CD4-positive, alpha-beta T cell treated with Interleukin-2 at 100 ng/mL for 4 hours (primary cell): ENCODE measurements around the gene ARL6IP4.

ENCODE experiments used
- DNase-seq: peaks from one replicate; pipeline ENCODE4 v3.0.0-alpha.2; 2020; ENCODE audit warnings: low spot score

Gene ARL6IP4

GRCh38 chr12:122990961-122991622, 10.6 kb downstream of the ARL6IP4 start:
- no peak for DNase-seq

DNA sequence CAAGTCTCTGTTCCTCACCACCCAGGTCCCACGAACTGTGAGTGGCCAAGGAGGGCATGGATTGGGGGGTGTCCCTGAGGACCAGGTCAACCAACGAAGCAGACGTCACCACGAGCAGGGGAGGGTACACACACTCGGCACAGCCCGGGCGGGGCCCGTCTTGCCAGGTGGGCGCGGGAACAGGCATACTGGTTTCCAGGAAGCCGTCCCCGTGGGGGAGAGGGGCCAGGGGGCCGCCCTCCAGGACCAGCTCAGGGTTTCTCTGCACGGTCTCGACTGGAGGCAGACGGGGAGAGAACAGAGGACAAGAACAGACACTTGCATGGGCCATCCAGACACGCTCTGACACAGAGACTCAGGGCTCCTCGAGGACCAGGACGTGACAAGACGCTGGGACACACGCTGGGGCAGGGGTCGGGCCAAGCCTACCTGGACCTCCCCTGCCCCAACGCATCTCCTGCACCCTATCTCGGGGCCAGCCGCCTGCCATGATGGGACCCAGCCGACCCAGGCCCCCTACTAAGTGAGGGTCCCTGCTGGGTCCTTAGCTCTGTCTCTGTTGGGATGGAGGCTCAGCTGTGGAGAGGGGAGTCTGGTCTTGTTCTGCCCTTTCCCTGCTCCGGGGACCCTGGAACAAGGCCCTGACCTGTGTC, 11.3 kb downstream of the ARL6IP4 start:
- no peak for DNase-seq

GRCh38 chr12:122992386-122992785, 11.9 kb downstream of the ARL6IP4 start:
- DNase-seq, result no peak

GRCh38 chr12:122994140-122994675, 13.7 kb downstream of the ARL6IP4 start:
- no peak for DNase-seq

DNA sequence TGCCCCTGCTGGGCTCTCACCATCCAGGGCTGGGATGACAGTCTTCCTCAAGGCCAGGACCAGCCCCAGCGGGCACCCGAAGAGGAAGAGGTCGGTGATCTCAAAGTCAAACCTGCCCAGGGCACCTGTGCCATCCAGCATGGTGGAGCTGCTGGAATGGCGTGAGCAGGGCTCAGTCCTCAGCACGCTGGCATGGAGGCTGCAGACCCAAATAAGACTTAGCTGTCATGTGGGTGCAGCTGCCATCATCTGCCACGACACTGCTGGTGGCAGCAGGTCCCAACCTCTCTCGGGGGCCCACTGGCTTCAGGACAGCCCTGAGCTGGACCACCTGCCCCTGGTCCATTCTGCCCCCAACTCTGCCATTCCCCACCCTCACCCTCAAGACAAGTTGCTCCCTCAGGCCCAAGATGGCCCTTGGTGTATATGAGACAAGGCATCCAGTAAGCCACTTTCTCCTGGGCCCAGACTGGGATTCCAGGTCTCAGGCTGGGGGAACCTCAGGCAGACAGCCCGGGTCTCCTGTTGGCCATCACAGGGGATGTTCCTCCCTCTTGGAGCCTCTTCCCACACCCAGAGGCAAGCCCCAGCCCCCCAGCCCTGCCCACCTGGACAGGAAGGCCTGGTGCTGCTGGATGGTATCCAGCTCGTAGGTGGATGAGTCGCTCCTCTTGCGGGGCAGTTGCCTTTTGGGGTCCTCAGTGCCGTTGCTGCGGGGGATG, 14.5 kb downstream of the ARL6IP4 start:
- DNase-seq, result no peak

DNA sequence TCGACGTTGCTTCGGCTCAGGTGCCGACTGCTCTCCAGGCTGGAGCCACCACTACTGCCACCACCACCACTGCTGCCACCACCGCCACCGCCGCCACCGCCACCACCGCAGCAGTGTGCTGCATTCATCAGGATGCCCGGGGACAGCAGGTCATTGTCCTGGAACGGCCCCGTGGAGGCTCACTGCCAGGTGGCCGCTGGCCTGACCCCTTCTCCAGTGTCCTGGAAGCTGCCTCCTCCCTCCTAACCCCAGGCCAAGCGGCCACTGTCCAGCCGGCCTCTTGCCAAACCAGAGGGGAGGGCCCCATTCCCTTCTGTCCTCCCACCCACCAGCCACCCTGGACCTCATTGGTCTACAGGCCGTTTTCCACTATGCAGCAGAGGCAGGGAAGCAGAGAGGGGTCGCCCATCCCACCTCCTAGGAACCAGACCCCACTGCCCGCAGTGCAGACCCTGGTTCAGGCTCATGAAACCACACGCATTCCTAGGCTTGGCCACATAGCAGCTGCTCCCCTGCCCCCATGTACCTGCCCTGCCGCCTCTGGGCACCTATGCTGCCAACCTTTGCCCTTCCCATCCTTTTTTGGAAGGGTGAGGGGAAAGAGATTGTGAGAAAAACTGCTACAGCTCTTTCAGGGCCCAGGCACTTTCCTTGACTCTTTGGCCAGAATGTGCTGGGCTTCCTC, 15.2 kb downstream of the ARL6IP4 start:
- DNase-seq, result no peak

- no peak for DNase-seq
These were observed 15.7 kb downstream of the ARL6IP4 start for GRCh38 chr12:122996188-122996601.

DNA sequence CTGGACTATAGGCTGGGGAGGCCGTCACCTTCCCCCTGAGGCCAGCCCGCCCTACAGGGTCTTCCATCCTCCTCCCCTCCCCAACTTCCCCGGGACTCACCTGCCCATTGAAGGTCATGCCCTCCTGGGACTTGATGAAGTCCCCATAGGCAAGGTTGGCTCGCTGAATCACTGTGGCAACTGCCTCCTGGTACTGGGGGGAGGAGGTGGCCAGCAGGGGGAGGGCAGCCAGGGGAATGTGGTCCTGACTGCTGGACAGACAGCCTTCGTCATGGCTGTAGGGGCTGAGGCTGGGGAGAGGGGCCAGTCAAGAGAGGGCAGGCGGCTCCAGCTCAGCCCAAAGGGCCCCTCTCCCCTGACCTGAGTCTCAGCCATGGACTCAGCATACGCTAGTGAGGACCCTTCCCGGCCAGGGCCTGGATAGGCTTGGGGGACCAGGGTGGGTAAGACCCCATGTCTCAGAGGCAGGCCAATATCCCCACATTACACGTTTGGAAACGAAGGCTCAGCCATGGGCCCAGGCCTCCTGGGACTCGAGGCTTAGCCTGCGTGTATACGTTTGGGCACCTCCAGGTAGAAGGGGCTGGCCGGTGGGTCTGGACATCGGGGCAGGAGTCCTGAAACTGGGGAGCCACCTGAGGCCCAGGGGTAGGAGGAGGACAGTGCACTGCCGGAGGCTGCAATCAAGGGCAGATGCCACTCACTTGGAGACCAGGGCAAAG, 16.3 kb downstream of the ARL6IP4 start:
- no peak for DNase-seq

GRCh38 chr12:122997343-122998250, 17.1 kb downstream of the ARL6IP4 start:
- DNase-seq, result no peak

DNA sequence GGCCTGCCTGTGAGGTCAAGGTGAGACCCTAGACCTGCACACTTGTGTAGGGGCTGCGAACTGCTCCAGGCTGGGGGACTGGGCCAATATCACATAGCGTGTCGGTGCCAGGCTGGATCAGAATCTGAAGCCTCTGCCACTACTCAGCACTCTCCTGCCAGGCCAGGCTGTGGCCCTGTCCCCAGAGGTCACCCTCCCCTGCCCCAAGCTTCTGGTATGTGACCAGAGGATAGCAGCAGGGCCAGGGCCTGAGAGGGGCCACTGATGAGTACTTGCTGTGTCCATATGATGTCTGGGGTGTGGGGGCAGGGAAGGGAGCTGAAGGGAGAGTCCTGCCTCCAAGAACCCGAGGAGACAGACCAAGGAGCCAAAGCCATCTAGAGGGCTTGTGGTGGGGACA, 17.8 kb downstream of the ARL6IP4 start:
- no peak for DNase-seq

GRCh38 chr12:122999196-122999946, 18.9 kb downstream of the ARL6IP4 start:
- no peak for DNase-seq

- no peak for DNase-seq
These were observed 19.5 kb downstream of the ARL6IP4 start for GRCh38 chr12:122999986-123000420.

DNA sequence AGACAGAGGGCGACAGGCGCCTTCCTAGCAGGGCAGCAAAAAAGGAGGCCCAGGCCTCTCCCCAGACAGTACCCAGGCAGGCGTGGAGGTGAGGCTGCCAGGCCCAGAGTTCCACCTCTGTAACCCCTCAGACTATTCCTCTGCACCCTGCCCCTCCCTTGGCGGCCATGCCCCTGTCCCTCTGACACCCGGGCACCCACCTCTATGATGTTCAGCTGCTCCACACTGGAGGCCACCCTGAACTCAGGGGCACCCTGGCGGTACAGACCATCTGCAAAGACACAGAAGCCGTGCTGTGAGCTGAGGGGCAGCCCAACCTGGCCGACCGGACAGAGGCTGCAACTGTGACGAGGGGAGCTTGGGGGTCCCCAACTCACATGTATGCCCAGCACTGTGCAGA, 20.1 kb downstream of the ARL6IP4 start:
- DNase-seq, result no peak

- no peak for DNase-seq
These were observed 21.0 kb downstream of the ARL6IP4 start for GRCh38 chr12:123001464-123001863.

DNA sequence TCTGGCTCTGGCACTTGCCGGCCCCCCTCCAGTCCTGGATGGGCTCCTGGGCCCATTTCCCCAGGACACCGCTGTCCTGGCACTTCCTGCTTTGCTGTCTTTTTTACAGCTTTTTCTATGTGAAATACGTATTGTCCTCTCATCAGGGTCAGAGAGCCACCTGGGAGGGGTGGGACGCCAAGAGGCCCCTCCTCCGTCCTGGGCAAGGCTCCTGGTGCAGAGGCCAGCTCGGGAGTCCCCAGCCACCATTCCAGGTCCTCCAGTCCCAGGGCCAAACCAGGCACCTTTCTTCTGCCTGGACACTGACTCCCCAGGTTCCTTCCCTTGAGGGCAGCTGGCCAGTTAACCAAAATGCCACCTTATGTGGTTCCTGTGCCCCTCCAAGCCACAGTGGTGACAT, 22.8 kb downstream of the ARL6IP4 start:
- DNase-seq, result no peak

- no peak for DNase-seq
These were observed 23.8 kb downstream of the ARL6IP4 start for GRCh38 chr12:123004287-123004686.

DNA sequence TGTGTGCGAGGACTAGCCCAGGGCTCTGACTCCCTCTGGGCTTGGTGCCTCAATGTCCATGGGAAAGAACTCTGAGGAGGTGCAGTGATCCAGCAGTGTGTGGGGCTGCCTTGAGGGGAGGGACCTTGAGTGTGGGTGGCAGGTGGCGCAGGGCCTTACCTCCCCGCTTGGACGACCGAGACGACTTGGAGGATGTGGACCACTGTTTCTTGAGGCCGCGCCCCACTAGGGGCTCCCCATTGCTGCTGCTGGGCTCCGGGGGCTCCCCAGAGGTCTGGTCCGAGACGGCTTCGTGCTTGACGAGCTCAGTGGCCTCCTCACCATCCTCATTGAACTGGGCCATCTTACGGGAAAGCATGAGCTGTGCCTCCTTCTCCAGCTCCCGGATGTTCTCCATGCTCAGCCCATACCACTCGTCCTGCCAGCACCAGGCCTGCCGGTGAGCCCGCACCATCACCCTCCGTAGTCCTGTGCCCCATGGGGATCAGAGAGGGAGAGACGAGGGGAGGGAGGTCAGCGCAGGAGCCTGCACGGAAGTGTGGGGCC, 24.7 kb downstream of the ARL6IP4 start:
- DNase-seq, result no peak

DNA sequence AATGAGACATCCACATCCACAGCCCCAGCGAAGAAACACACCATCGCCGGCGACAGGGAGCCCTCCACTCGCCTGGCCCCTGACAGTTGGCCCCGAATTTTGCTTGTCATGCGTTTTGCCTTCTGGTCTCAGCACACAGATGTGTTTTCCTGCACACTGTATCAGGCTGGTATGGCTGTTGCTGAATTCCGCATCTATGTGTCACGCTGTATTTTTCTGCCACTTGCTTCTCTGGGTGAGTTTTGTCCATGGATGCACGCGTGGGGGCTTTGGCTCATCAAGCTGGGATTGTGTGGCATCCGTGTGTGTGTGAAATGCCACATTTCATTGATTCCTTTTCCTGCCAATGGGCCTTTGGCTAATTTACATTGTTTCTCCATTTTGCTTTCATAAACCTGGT, 26.5 kb downstream of the ARL6IP4 start:
- no peak for DNase-seq

GRCh38 chr12:123010110-123010509, 29.6 kb downstream of the ARL6IP4 start:
- no peak for DNase-seq

DNA sequence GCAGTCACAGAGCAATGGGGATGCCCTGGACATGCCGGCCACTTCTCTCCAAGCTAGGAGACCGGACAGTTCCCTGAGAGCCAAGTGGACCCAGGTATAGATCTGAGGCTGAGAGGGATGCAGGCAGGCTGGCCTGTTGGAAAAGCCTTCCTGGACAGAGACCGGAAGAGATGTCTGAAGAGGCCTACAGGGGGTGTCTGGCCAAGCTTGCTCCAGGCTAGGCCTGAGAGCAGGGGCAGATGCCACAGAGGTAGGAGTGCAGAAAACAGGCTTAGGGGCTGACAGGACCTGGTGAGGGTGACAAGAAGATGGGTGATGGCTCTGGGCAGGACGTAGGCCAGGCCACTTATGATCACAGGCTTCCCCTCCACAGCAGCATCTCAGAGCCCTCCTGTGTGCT, 30.2 kb downstream of the ARL6IP4 start:
- DNase-seq, result no peak
